Fibroblast of peridontal ligament (primary cell): ENCODE data around the gene ZNF814.
"Not testable (repeated sequence)": the region's sequence is repeated elsewhere in the genome, so short reads cannot be mapped to it uniquely, and the experiment has no call there.

Source experiments
- DNase-seq: peaks from one replicate; pipeline ENCODE4 v3.0.0-alpha.2; 2010; ENCODE audit errors: extremely low read depth

The ZNF814 gene

DNA sequence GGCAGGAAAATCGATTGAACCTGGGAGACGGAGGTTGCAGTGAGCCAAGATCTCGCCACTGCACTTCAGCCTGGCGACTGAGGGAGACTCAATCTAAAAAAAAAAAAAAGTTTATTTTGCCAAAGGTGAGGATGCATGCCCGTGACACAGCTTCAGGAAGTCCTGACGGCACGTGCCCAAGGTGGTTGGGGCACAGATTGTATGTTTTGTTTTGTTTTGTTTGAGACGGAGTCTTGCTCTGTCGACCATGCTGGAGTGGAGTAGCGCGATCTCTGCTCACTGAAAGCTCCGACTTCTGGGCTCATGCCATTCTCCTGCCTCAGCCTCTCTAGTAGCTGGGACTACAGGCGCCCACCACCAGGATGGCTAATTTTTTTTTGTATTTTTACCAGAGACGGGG is 70.9 kb downstream of the ZNF814 start:
- no peak for DNase-seq

- no peak for DNase-seq
These were observed 72.2 kb downstream of the ZNF814 start for GRCh38 chr19:57816652-57817051.

- no peak for DNase-seq
These were observed 73.4 kb downstream of the ZNF814 start for GRCh38 chr19:57815247-57816075.

GRCh38 chr19:57814505-57815246 is 74.2 kb downstream of the ZNF814 start, which contains the start of gene ZNF552:
ZNF552 (minus strand) TSS chr19:57814913; CDS start chr19:57814743, 170 bp downstream.
- DNase-seq = peak; percentile 90

DNA sequence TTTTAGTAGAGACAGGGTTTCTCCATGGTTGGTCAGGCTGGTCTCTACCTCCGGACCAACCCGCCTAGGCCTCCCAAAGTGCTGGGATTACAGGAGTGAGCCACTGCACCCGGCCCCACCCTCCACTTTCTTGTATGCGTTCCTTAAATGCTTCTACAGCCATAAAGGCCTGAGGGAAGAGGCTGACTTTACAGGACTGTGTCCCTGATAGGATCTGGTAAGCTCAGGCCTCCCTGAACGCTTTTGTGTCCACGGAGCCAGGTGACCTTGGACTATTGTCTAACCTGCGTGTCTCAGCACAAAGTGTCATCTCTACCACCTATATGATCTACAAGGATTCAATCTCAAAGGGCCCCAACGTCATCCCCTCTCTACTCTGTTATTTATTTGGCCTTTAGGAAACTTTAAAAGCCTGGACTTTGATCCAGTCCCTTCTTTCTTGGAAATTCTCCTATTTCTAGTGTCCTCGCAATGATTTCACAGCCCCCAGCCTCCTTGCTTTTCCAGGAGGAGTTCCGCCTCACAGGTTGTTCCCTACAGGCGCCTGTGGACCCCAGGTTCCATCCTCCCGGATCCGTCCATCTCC is 74.8 kb downstream of the ZNF814 start:
- DNase-seq = no peak

GRCh38 chr19:57812975-57813820 is 75.6 kb downstream of the ZNF814 start:
- DNase-seq = not testable (repeated sequence)

DNA sequence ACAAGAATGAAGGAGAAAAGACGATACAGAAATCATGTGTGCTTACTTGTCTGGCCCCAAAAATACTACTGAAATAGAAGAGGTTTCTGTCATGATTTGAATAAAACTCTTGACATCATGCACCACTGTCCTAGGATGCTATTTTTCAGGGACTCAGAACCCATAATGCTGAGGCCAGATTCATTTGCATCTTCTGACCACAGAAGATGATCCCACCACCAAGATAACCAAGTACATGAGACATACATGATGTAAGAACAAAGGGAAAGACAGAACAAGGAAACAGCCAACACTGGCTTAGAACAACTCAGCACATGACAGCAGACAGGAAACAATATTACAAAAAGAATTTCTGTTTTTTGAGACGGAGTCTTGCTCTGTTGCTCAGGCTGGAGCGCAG is 76.6 kb downstream of the ZNF814 start:
- DNase-seq = no peak

DNA sequence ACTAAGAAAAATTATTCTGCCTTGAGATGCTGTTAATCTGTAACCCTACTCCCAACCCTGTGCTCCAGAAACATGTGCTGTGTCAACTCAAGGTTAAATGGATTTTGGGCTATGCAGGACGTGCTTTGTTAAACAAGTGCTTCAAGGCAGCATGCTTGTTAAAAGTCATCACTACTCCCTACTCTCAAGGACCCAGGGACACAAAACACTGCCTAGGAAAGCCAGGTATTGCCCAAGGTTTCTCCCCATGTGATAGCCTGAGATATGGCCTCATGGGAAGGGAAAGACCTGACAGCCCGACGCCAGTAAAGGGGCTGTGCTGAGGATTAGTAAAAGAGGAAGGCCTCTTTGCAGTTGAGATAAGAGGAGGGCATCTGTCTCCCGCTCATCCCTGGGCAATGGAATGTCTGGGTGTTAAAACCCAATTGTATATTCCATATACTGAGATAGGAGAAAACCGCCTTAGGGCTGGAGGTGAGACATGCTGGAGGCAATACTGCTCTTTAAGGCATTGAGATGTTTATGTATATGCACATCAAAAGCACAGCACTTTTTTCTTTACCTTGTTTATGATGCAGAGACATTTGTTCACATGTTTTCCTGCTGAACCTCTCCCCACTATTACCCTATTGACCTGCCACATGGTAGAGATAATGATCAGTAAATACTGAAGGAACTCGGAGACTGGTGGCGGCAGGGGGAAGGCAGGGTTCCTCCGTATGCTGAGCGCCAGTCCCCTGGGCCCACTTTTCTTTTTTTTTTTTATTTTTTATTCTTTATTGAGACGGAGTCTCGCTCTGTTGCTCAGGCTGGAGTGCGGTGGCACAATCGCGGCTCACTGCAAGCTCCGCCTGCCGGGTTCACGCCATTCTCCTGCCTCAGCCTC is 78.2 kb downstream of the ZNF814 start:
- DNase-seq = not testable (repeated sequence)

DNA sequence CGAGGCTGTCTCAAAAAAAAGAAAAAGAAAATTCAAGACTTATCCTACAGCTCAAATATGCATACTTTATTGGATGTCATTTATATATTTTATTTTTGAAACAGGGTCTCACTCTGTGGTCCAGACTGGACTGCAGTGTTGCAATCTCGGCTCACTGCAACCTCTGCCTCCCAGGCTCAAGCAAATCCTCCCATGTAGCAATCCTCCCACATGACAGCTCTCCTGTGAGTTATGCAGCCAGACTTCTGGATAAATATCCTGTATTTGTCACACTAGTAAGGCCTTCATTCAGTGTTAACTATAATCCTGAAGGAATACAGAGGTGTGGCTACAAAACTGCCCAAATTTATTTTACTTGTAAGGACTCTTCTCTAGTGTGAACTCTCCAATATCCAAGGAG is 81.3 kb downstream of the ZNF814 start:
- no peak for DNase-seq

GRCh38 chr19:57803594-57804325 is 85.1 kb downstream of the ZNF814 start:
- peak; percentile 72 for DNase-seq

- DNase-seq = no peak
These were observed 85.6 kb downstream of the ZNF814 start for GRCh38 chr19:57803265-57803593.

- no peak for DNase-seq
These were observed 86.6 kb downstream of the ZNF814 start for GRCh38 chr19:57802269-57802668.

DNA sequence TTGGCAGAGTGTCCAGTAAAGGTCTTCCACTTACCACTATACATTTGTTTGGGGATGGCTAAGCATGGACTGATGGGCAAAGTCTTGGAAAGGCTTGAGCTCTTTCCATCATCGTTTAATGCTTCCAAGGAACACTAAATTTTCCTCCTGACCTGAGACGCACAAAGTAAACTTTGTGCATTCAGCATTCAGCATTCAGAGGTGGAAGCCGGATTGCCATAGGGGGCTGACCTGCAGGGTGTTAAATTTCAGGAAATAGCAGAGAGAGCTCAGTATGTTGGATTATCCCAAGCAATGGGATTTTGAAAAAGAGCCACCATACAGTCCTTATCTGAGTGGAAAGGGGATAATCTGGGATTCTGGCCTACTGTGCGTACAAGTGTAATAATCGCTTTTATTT is 88.1 kb downstream of the ZNF814 start:
- DNase-seq = no peak
